Ammon's horn (tissue), 1 donor: ENCODE data around the gene USP3.

Experiments used
- DNase-seq: peaks from one replicate; pipeline ENCODE4 v3.0.0-alpha.2; 2016; ENCODE audit warnings: low spot score

USP3 gene

GRCh38 chr15:63593705-63594671 is 89.6 kb downstream of the USP3 start:
- DNase-seq = no peak

DNA sequence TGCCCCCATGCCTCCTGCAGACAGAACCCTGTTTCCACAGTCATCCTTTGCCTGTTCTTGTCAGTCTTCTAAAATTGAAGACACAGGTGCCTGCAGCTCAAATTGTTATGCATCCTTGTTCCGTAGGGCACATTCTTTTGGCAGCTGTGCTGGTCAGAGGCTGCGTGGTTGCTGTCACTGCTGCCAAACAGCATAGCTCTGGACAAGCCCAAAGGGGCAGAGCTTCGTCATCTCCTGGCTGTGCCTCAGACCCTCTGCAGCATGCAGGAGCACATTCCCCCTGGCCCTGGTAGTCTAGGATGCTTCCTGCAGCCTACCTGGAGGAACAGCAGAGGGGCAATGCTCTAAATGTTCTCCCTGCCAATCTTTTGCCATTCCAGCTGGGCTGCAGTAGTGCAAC is 90.7 kb downstream of the USP3 start:
- no peak for DNase-seq

GRCh38 chr15:63595688-63596087 is 91.3 kb downstream of the USP3 start:
- DNase-seq = no peak

GRCh38 chr15:63596676-63597037 is 92.3 kb downstream of the USP3 start:
- DNase-seq = no peak

GRCh38 chr15:63597038-63597790 is 92.8 kb downstream of the USP3 start, which contains the start of gene FBXL22:
Gene FBXL22 (plus strand): TSS chr15:63597387. CDS start chr15:63597393, 6 bp downstream.
- DNase-seq = no peak

- no peak for DNase-seq
Measured at GRCh38 chr15:63597821-63598220, 93.4 kb downstream of the USP3 start.

DNA sequence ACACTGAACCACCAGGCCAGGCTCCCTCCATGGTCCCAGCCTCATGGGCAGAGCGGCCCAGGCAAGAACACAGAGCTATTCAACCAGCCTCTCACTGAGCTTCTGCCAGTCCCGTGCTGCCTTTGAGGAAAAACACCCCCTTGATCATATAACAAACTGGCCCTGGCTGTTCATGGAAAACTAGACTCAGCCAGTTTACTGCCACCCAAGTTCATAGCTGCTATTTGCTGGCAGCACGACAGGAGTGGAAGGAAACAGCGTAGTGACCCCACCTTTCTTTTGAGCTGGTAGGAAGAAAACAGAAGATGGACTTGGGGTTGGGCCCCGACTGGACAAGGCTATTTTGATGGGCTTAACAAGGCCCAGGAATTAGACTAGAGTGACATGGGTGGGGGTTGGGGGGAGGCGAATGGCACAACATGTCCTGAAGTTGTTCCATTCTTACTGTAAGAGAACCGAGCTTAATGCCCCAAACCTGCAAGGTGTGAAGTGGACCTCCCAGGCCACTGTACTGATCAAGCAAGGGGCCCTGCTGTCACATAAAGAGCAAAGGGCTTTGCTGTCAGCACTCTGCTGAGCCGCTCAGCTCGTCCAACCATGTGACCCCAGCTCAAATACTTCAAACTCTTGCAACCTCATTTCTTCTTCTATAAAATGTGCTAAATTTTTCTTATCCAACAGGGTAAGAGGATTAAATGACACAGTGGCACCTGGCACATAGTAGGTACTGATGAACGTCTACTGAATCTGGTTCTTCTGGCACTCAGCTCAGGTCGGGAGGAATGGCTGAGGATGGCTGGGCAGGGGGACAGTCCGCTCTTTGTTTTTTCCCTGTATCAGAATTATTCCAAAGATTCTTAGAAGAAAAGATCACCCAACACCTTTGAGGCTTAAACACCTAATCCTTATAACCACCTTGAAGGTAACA is 94.3 kb downstream of the USP3 start:
- DNase-seq = no peak

DNA sequence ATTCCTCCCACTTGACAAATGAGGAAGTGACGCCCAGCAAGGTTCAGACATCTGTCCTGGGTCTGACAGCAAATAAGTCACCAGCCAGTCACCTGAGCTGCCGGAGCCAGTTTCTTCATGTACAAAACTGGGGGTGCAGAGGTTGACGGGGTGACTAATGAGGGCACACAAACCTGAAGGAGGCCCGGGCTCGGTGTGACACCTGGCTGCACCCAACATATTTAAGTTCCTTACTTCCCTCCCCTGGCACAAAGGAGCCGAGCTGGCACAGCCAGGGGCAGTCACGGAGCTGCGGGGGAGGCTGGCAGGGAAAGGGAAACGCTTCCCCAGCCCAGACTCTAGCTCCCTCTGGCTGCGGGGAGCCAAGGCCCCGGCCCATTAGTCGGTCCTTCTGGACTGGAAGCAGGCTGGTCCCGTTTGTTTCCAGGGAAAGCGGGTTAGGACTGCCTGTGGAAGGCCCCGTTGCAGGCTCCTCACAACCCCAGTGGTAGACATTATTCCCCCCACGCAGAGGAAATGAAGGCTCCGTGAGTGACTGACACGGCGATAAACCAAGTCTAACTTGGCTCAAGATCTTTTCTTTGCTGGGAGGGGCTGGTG is 95.1 kb downstream of the USP3 start:
- peak; percentile 80 for DNase-seq

- DNase-seq = peak; percentile 49
Measured at GRCh38 chr15:63600001-63600615, 95.7 kb downstream of the USP3 start.

DNA sequence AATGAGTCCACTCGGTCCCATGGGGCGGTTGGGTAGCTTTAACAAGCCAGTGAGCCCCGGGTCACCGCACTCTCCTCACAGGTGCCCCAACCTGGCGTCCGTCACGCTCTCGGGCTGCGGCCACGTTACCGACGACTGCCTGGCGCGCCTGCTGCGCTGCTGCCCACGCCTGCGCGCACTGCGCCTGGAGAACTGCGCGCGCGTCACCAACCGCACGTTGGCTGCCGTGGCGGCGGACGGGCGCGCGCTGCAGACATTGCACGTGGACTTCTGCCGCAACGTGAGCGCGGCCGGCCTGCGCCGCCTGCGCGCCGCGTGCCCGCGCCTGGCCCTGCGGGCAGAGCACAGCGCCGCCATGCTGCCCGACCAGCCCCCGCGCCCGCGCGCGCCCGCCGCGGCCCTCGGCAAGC is 96.2 kb downstream of the USP3 start:
- DNase-seq = peak; percentile 93

GRCh38 chr15:63601026-63601703 is 96.8 kb downstream of the USP3 start:
- DNase-seq = no peak

DNA sequence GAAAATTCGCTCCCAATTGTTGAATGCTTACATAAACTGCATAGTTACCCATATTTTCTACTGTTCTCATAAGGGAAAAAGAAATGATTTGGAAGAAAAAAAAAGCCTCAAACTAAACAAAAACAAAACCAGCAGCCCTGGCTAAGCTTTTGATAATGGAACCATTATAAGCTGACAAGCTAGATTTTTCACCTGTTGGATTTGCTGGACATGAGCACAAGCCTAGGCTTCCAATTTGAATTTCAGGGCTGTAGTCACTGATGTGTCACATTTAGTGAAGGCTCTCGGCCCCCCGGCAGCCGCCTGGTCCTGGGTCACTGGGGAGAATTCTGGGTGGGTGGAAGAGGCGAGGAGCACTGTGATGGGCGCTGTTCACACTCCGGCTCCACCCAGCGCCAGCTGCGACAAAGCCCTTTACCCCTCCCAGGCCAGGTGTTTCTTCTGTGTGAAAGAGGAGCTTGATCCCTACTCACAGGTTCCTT is 97.4 kb downstream of the USP3 start:
- DNase-seq = no peak

DNA sequence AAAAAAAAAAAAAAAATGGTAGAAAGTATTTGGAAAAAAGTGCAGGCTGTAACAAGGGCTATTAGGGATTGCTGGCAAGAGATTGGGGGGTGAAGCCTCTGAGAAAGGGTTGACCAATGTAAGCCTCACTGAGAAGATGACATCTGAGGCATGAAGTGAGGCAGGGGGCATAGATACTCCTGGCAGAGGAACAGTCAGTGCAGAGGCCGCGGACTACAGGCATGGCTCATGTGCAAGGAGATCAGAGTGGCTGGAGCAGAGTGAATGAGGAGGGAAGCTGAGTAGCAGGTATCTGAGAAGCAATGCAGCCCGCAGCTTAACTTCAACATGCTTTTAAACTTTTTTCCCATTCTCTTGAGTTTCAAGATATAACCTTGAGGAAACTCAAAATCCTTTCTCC is 98.2 kb downstream of the USP3 start:
- no peak for DNase-seq

DNA sequence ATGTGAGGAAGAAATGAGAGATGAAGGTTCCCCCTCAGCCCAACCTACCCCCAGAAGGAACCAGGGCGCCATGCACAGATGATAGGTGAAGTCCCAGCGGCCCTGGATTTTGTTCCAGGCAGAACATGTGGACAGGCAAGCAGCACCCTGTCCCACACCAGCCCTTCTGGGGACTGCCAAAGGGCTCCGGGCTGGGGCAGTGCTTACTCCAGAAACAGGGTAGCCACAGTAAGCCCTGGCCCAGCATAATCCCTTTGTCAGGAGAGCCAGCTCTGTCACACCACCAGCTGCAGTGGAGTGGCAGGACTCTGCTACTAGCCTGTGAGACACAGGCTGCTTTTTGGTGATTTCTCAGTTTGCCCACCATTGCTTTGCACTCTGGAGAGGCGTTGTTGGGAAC is 99.1 kb downstream of the USP3 start:
- peak; percentile 53 for DNase-seq

- DNase-seq = no peak
Measured at GRCh38 chr15:63604281-63604680, 99.9 kb downstream of the USP3 start.

DNA sequence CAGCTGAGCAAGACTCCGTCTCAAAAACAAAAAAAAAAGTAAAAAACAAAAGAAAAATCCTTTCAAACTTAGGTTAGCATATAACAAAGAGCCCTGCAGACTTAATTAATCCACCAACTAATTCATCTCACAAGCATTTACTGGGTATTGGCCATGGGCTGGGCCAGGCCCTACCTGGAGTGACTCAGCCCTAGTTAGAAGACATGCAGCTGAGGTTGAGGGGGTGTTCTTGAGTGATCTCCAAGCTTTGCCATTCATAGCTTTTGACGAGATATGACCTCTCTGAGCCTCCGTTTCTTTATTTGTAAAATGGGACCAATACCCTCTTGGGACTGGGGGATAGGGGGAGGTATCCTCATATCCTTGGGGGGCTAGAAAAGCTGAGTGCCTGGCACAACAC is 100.6 kb downstream of the USP3 start:
- no peak for DNase-seq

DNA sequence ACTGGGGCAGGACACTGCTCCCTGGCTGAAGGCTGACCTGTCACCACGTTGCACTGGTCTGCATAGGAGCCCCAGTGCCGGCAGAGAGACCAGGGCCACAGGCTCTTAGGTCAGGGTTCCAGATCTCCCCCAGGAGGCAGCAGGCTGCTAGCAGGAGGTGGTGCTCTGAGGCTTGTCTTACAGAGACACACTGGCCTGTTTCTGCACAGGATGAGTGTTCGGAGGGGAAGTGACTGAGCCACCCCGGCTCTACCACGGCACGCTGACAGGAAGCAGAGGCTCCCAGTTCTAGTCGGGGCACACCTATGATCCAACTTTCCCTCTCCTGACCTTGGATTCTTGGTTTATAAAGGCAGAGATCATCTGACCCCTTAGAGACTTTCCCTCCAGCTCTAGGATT is 101.4 kb downstream of the USP3 start:
- DNase-seq = no peak

- DNase-seq = no peak
Measured at GRCh38 chr15:63606308-63606707, 101.9 kb downstream of the USP3 start.

DNA sequence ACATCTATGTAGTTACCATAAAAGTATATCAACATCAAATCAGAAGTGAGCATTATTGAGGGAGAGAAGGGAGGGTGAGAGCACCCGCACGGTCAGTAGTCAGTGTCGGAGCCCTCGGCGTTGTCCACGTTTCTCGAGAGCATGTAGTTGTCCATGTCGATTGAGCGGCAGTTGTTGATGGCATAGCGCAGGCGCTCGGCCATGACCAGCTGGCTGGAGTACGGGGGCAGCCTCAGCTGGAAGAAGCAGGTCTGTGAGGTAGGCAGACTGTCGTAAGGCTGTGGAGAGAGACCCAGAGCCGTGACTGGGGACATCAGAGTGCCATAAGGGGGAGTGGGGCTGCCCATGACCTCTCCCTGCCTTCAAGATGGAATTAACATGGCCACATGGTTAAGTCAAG is 104.6 kb downstream of the USP3 start:
- no peak for DNase-seq

GRCh38 chr15:63609448-63609847 is 105.1 kb downstream of the USP3 start:
- DNase-seq = no peak
